Measurements from ENCODE around the gene FAM168A. TPM values are rescaled to one million over a fixed set of nuclear protein-coding genes. Genes with fewer than 3 reads are reported as not detected.

FAM168A gene
- total RNA-seq, 2 experiments from 2014 or later = 10.1 to 23.7 TPM

GRCh38 chr11:73570415-73571114 lies 27.3 kb downstream of the FAM168A start:
- Histone ChIP-seq H3K4me2 (ENCODE audit: low read length) (no peak overlapping the region), H3K4me1 (ENCODE audit: insufficient read depth, low read length, poor library complexity, severe bottlenecking) (no peaks in the 10 kb centered on the region), H3K9me2 (ENCODE audit: insufficient read depth, low read length) (no peaks in the 10 kb centered on the region), H3K9me3 (ENCODE audit: low read length) (no peaks in the 10 kb centered on the region), H3K4me3 (ENCODE audit: low read depth, low read length, poor library complexity, severe bottlenecking) (no peak overlapping the region), H3K79me2 (ENCODE audit: insufficient read depth, low read depth, low read length) (no peaks in the 10 kb centered on the region), H3K36me3 (ENCODE audit: insufficient read depth, low read length) (peaks cover 4% of the 10 kb centered on the region; the same call in 1 of the 2 replicates), H2AFZ (ENCODE audit: low read length) (no peak overlapping the region), H3K27ac (ENCODE audit: low read depth, low read length, poor library complexity, severe bottlenecking) (no peak overlapping the region), H4K20me1 (ENCODE audit: insufficient read depth, low read length) (no peaks in the 10 kb centered on the region)
- intact Hi-C loops (cut with micrococcal nuclease; ENCODE audit: unreplicated experiment) = no loop called here
- POLR2A ChIA-PET = interaction anchor here (0.6 to 0.8 kb wide), 2 partner anchors 55 to 118 kb away, joined by 3 to 4 read pairs; no protein-coding TSS in a partner anchor
- no TSS peak for BruUV-seq (replicated peaks)
- DNase-seq (ENCODE audit: low spot score) = no peak
- CTCF ChIA-PET (ENCODE audit: unreplicated experiment) = no interaction called here
- TF ChIP-seq CTCF (conservative IDR thresholded peaks at IDR 0.05; ENCODE audit: low read length) (no peak), EZH2phosphoT487 (IDR thresholded peaks at IDR 0.05; ENCODE audit: borderline replicate concordance, low read depth, low read length) (no peak)

GRCh38 chr11:73566977-73567755 lies 30.7 kb downstream of the FAM168A start:
- no peak overlapping the region for H2AFZ ChIP-seq (ENCODE audit: low read length)
- peaks cover 4% of the 10 kb centered on the region; the same call in 1 of the 2 replicates for H3K36me3 ChIP-seq (ENCODE audit: insufficient read depth, low read length)
- DNase-seq (ENCODE audit: low spot score) = no peak
- H3K79me2 ChIP-seq (ENCODE audit: insufficient read depth, low read depth, low read length) = no peaks in the 10 kb centered on the region
- H3K4me3 ChIP-seq (ENCODE audit: low read depth, low read length, poor library complexity, severe bottlenecking) = no peak overlapping the region
- TF ChIP-seq EZH2phosphoT487 (IDR thresholded peaks at IDR 0.05; ENCODE audit: borderline replicate concordance, low read depth, low read length) = no peak
- TF ChIP-seq CTCF (conservative IDR thresholded peaks at IDR 0.05; ENCODE audit: low read length) = no peak
- H3K4me1 ChIP-seq (ENCODE audit: insufficient read depth, low read length, poor library complexity, severe bottlenecking) = no peaks in the 10 kb centered on the region
- no peaks in the 10 kb centered on the region for H3K9me3 ChIP-seq (ENCODE audit: low read length)
- H3K4me2 ChIP-seq (ENCODE audit: low read length) = no peak overlapping the region
- intact Hi-C loops (cut with micrococcal nuclease; ENCODE audit: unreplicated experiment) = no loop called here
- POLR2A ChIA-PET = interaction anchor here (0.5 to 0.7 kb wide), 3 partner anchors 31 to 384 kb away, joined by 3 to 6 read pairs (median 3); partner anchors contain the start of gene DNAJB13
- BruUV-seq (replicated peaks) = no TSS peak
- CTCF ChIA-PET (ENCODE audit: unreplicated experiment) = no interaction called here
- no peak overlapping the region for H3K27ac ChIP-seq (ENCODE audit: low read depth, low read length, poor library complexity, severe bottlenecking)
- no peaks in the 10 kb centered on the region for H3K9me2 ChIP-seq (ENCODE audit: insufficient read depth, low read length)
- no peaks in the 10 kb centered on the region for H4K20me1 ChIP-seq (ENCODE audit: insufficient read depth, low read length)
